ENCODE results near the gene MRM1. TPM values are rescaled to one million over a fixed set of nuclear protein-coding genes. Genes with fewer than 3 reads are reported as not detected.

The MRM1 gene
- total RNA-seq, 1 donor from 2014 or later, result 26.8 TPM

DNA sequence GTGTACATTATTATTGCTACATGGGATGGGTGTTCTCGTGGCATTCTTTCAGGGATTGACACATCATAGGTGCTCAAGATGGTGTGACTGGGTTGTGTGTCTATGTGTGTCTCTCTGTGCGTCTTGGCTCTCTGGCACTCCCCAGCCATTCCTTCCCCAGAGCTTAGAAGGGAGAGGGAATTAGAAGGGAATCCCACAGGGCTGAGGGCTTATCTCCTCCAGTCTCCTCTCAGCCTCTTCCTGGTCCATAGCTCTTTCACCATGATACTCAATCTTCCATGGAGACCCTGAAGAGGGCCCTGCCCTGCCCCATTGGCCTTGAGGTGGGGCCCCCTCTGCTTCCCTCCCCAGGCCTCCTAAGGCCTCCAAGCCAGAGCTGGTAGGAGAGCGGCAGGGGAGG lies 52.0 kb downstream of the MRM1 start:
- Mint-ChIP-seq H3K36me3 (ENCODE audit: low read depth) (no peaks in the 10 kb centered on the region), H3K4me1 (peaks cover 3% of the 10 kb centered on the region), H3K27me3 (peaks cover 57% of the 10 kb centered on the region), H3K9me3 (no peaks in the 10 kb centered on the region), H3K27ac (no peak overlapping the region), H3K4me3 (no peak overlapping the region)
- intact Hi-C loops (cut with micrococcal nuclease), result no loop called here
- no peak for DNase-seq

DNA sequence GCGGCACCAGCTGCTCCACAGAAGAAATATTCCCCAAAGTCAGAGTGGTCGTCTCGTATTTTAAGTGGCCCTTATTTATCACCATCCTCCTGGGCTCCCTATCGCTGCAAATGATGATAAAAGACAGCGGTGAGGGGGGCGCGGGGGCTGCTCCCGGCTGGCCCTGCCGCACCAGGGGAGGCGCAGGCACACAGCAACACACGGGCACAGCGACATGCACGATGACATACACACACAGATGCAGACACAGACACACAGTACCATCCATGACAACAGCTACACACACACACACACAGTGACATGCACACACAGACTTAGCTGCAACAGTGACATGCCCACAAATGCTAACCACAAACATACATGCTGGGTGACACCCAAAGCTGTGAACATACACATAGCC lies 52.5 kb downstream of the MRM1 start:
- DNase-seq, result no peak
- Mint-ChIP-seq H3K36me3 (ENCODE audit: low read depth) (no peaks in the 10 kb centered on the region), H3K9me3 (no peaks in the 10 kb centered on the region), H3K4me3 (no peak overlapping the region), H3K27ac (no peak overlapping the region), H3K27me3 (peaks cover 56% of the 10 kb centered on the region), H3K4me1 (peaks cover 3% of the 10 kb centered on the region)
- intact Hi-C loops (cut with micrococcal nuclease), result no loop called here

GRCh38 chr17:36655726-36656125 lies 54.3 kb downstream of the MRM1 start:
- Mint-ChIP-seq H3K9me3 (no peaks in the 10 kb centered on the region), H3K36me3 (ENCODE audit: low read depth) (no peaks in the 10 kb centered on the region), H3K4me3 (no peak overlapping the region), H3K27ac (no peak overlapping the region), H3K27me3 (peaks cover 58% of the 10 kb centered on the region), H3K4me1 (peaks cover 3% of the 10 kb centered on the region)
- no peak for DNase-seq
- intact Hi-C loops (cut with micrococcal nuclease), result no loop called here

DNA sequence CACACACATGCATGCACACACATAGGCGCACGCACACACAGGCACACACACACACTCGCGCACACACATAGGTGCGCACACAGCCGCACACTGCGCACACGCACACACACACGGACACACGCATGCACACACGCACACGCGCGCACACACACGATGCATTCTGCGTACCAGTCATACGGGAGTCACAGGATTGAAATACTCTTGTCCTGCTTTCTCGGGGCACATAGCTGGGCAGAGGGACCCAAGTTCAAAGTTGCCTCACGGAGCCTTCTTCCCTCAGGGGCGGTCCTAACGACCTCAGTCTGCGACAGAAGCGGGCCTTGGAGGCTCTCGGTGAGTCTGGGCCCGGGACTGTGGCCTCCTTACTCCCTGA lies 56.0 kb downstream of the MRM1 start:
- Mint-ChIP-seq H3K4me1 (peaks cover 3% of the 10 kb centered on the region), H3K4me3 (peak overlapping the region; percentile 66), H3K36me3 (ENCODE audit: low read depth) (no peaks in the 10 kb centered on the region), H3K27ac (no peak overlapping the region), H3K27me3 (peaks cover 49% of the 10 kb centered on the region), H3K9me3 (no peaks in the 10 kb centered on the region)
- intact Hi-C loops (cut with micrococcal nuclease), result no loop called here
- no peak for DNase-seq

DNA sequence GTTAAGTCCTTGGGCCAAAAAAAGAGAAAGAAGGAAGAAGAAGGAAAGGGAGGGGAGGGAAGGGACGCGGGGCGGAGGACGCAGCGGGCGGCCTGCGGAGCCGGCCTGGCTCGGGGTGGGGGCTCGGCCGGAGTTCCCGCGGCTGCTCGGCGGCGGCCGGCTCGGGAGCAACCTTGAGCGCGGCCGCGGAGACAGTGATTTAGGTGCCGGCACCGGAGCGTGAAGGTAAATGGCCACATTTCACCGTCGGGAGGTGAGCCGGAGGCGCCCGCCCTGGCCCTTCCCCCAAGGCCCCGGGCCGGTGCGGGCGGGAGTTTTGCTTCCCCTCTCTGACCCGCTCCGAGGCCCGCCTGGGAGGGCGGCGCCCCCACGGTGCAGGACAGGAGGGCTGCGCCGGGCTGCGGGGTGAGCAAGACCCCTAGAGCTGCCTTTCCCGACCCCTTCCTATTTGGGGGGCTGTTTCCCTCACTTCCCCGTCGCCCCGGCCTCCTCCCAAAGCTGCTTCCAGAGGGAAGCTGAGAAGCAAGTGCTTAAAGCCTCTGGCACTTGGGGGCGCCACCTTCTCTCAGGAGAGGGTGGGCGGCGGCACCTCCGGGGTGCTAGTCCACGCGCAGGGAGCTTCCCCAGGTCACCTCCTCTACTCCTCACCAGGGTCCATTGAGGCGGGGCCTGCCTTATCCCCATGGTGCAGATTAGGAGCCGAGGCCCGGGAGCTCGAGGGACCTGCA lies 56.5 kb downstream of the MRM1 start:
- H3K9me3 Mint-ChIP-seq, result no peaks in the 10 kb centered on the region
- H3K36me3 Mint-ChIP-seq (ENCODE audit: low read depth), result no peaks in the 10 kb centered on the region
- peak; percentile 63 for DNase-seq
- intact Hi-C loops (cut with micrococcal nuclease), result no loop called here
- peak overlapping the region; percentile 66 for H3K4me3 Mint-ChIP-seq
- peaks cover 3% of the 10 kb centered on the region for H3K4me1 Mint-ChIP-seq
- H3K27me3 Mint-ChIP-seq, result peaks cover 50% of the 10 kb centered on the region
- no peak overlapping the region for H3K27ac Mint-ChIP-seq

Other genes starting within 250 kb of the MRM1 start
- gene TBC1D3H, start 213.1 kb upstream of the MRM1 start, total RNA-seq, result not detected in 2 replicates
- gene ZNHIT3, start 114.9 kb upstream of the MRM1 start, total RNA-seq, result 47.3 and 48.5 TPM in 2 replicates
- gene MYO19, start 66.7 kb upstream of the MRM1 start, total RNA-seq, result 167 and 172 TPM in 2 replicates
- 30.4 and 30.5 TPM in 2 replicates for gene PIGW, start 66.6 kb upstream of the MRM1 start, total RNA-seq
- 70.2 and 75.3 TPM in 2 replicates for gene GGNBP2, start 56.7 kb upstream of the MRM1 start, total RNA-seq
- gene DHRS11, start 9.7 kb upstream of the MRM1 start, total RNA-seq, result 17.9 and 18.0 TPM in 2 replicates